Neural progenitor cell (in vitro differentiated cells): ENCODE results near the gene CTTN. TPM values are rescaled to one million over a fixed set of nuclear protein-coding genes. Genes with fewer than 3 reads are reported as not detected.

ENCODE experiments used
- DNase-seq: peaks from one replicate; pipeline ENCODE4 v3.0.0-alpha.2; 2016; ENCODE audit warnings: low spot score
- H2AFZ ChIP-seq: fragments of 200-600 bp; sonication (generic); replicated peaks from 2 replicates; pipeline ENCODE4 v1.6.1; 2016; ENCODE audit warnings: antibody characterized with exemption
- H3F3A ChIP-seq: fragments of 200-600 bp; sonication (generic); 2 replicates; pipeline ENCODE4 v1.6.1; 2016; ENCODE audit warnings: antibody characterized with exemption, low read depth
- H3K27ac ChIP-seq: fragments of 200-600 bp; sonication (generic); 2 replicates; pipeline ENCODE4 v1.5.1; 2016; ENCODE audit warnings: mild to moderate bottlenecking
- H3K27me3 ChIP-seq: fragments of 200-600 bp; sonication (generic); 2 replicates; pipeline ENCODE4 v1.6.1; 2016; ENCODE audit warnings: mild to moderate bottlenecking, moderate library complexity
- H3K36me3 ChIP-seq: fragments of 200-600 bp; sonication (generic); 2 replicates; pipeline ENCODE4 v1.5.1; 2016
- H3K4me1 ChIP-seq: fragments of 200-600 bp; sonication (generic); 2 replicates; pipeline ENCODE4 v1.6.1; 2016; ENCODE audit warnings: mixed run types
- H3K4me2 ChIP-seq: fragments of 200-600 bp; sonication (generic); 2 replicates; pipeline ENCODE4 v1.6.1; 2016
- H3K4me3 ChIP-seq: fragments of 200-600 bp; sonication (generic); 2 replicates; pipeline ENCODE4 v1.5.1; 2016
- H3K79me2 ChIP-seq: fragments of 200-600 bp; sonication (generic); 2 replicates; pipeline ENCODE4 v1.6.1; 2016; ENCODE audit warnings: low read depth
- H3K9ac ChIP-seq: fragments of 200-600 bp; sonication (generic); 2 replicates; pipeline ENCODE4 v1.6.1; 2016
- H3K9me3 ChIP-seq: fragments of 200-600 bp; sonication (generic); 2 replicates; pipeline ENCODE4 v1.5.1; 2016; ENCODE audit warnings: low read depth
- H4K20me1 ChIP-seq: fragments of 200-600 bp; sonication (generic); 2 replicates; pipeline ENCODE4 v1.6.1; 2016; ENCODE audit warnings: low read depth
- H3K27ac Mint-ChIP-seq: 3 replicates; pipeline ENCODE4 v1.8.0; 2021; ENCODE audit warnings: mixed read lengths
- H3K27me3 Mint-ChIP-seq: 2 replicates; pipeline ENCODE4 v1.8.0; 2022; ENCODE audit warnings: low read depth, mild to moderate bottlenecking, inconsistent platforms, moderate library complexity, mixed read lengths; ENCODE audit not compliant: insufficient read depth
- H3K36me3 Mint-ChIP-seq: 3 replicates; pipeline ENCODE4 v1.8.0; 2021; ENCODE audit warnings: mixed read lengths
- H3K4me1 Mint-ChIP-seq: 3 replicates; pipeline ENCODE4 v1.8.0; 2021; ENCODE audit warnings: mixed read lengths
- H3K4me3 Mint-ChIP-seq: 3 replicates; pipeline ENCODE4 v1.8.0; 2021; ENCODE audit warnings: mild to moderate bottlenecking, moderate library complexity, mixed read lengths
- H3K9me3 Mint-ChIP-seq: 3 replicates; pipeline ENCODE4 v1.8.0; 2020; ENCODE audit warnings: mixed read lengths
- EZH2 ChIP-seq: fragments of 200-600 bp; sonication (generic); IDR thresholded peaks from 2 replicates; pipeline ENCODE4 v1.6.1; 2017; ENCODE audit warnings: antibody characterized with exemption, mild to moderate bottlenecking, moderate library complexity
- EZH2phosphoT487 ChIP-seq: fragments of 200-600 bp; sonication (generic); IDR thresholded peaks from 2 replicates; pipeline ENCODE4 v1.6.1; 2017; ENCODE audit warnings: antibody characterized with exemption
- total RNA-seq: library from RNA; depleted of rRNA; stranded (reverse); fragments of >200 nt; gene quantifications from 2 replicates; pipeline ENCODE4 v1.2.3, GENCODE V29; 2015; ENCODE audit warnings: low replicate concordance
- TF ChIP-seq, protein P1 (sequence below): fragments of 200-600 bp; sonication (generic); IDR thresholded peaks from 2 replicates; pipeline ENCODE4 v1.5.1; 2017; ENCODE audit warnings: antibody characterized with exemption, mild to moderate bottlenecking

CTTN gene
- total RNA-seq, 1 donor from 2014 or later: 200 TPM

- H3K4me3 Mint-ChIP-seq: no peak overlapping the region
- no peak overlapping the region for H3K27ac Mint-ChIP-seq
- no peaks in the 10 kb centered on the region for H3K9me3 Mint-ChIP-seq
These were observed 41.9 kb downstream of the CTTN start for GRCh38 chr11:70440206-70440605.

DNA sequence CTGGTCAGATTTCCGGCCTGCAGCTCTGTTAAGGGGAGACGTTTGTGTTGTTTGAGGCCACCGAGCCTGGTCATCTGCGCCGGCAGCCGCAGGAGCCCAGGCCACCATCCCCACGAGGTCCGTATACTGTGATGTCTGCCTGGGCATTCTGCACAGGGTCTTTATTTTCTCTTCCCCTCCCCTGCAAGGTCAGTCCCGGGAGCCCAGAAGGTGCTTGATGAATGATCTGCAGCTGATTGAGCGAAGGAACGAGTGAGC is 45.4 kb downstream of the CTTN start:
- no peak for DNase-seq
- H3K9me3 Mint-ChIP-seq: peaks cover 7% of the 10 kb centered on the region
- Histone ChIP-seq H3K9ac (no peak overlapping the region), H3K79me2 (no peaks in the 10 kb centered on the region), H4K20me1 (no peaks in the 10 kb centered on the region), H3K27me3 (no peaks in the 10 kb centered on the region), H3K27ac (no peak overlapping the region), H3K36me3 (no peaks in the 10 kb centered on the region), H3K9me3 (no peaks in the 10 kb centered on the region), H2AFZ (no peak overlapping the region), H3K4me1 (no peaks in the 10 kb centered on the region), H3K4me3 (no peak overlapping the region), H3F3A (no peaks in the 10 kb centered on the region), H3K4me2 (no peak overlapping the region)
- no peak overlapping the region for H3K27ac Mint-ChIP-seq
- peaks cover 3% of the 10 kb centered on the region for H3K36me3 Mint-ChIP-seq
- peaks cover 10% of the 10 kb centered on the region for H3K4me1 Mint-ChIP-seq
- H3K27me3 Mint-ChIP-seq: peaks cover 6% of the 10 kb centered on the region
- TF ChIP-seq EZH2phosphoT487 (no peak), EZH2 (no peak)
- TF ChIP-seq, protein P1, sequence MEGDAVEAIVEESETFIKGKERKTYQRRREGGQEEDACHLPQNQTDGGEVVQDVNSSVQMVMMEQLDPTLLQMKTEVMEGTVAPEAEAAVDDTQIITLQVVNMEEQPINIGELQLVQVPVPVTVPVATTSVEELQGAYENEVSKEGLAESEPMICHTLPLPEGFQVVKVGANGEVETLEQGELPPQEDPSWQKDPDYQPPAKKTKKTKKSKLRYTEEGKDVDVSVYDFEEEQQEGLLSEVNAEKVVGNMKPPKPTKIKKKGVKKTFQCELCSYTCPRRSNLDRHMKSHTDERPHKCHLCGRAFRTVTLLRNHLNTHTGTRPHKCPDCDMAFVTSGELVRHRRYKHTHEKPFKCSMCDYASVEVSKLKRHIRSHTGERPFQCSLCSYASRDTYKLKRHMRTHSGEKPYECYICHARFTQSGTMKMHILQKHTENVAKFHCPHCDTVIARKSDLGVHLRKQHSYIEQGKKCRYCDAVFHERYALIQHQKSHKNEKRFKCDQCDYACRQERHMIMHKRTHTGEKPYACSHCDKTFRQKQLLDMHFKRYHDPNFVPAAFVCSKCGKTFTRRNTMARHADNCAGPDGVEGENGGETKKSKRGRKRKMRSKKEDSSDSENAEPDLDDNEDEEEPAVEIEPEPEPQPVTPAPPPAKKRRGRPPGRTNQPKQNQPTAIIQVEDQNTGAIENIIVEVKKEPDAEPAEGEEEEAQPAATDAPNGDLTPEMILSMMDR: no peak
- H3K4me3 Mint-ChIP-seq: no peak overlapping the region

More at GRCh38 chr11:70440206-70440605, 41.9 kb downstream of the CTTN start:
- Histone ChIP-seq H3K9ac (no peak overlapping the region), H3F3A (no peaks in the 10 kb centered on the region), H3K79me2 (no peaks in the 10 kb centered on the region), H3K27ac (no peak overlapping the region), H2AFZ (no peak overlapping the region), H3K4me2 (no peak overlapping the region), H4K20me1 (no peaks in the 10 kb centered on the region), H3K4me3 (no peak overlapping the region), H3K27me3 (no peaks in the 10 kb centered on the region), H3K9me3 (no peaks in the 10 kb centered on the region), H3K4me1 (no peaks in the 10 kb centered on the region), H3K36me3 (no peaks in the 10 kb centered on the region)
- no peak for DNase-seq
- no peak for TF ChIP-seq EZH2
- TF ChIP-seq, protein P1: peak; percentile 15
- Mint-ChIP-seq H3K4me1 (peaks cover 10% of the 10 kb centered on the region), H3K27me3 (peaks cover 3% of the 10 kb centered on the region), H3K36me3 (peaks cover 6% of the 10 kb centered on the region)

GRCh38 chr11:70445091-70445490 is 46.8 kb downstream of the CTTN start:
- Mint-ChIP-seq H3K4me1 (peaks cover 10% of the 10 kb centered on the region), H3K27me3 (peaks cover 8% of the 10 kb centered on the region)
- H3K4me1 ChIP-seq: no peaks in the 10 kb centered on the region

More at GRCh38 chr11:70445091-70445490, 46.8 kb downstream of the CTTN start:
- no peaks in the 10 kb centered on the region for H3K79me2 ChIP-seq
- Mint-ChIP-seq H3K4me3 (no peak overlapping the region), H3K36me3 (peaks cover 3% of the 10 kb centered on the region), H3K9me3 (peaks cover 20% of the 10 kb centered on the region), H3K27ac (no peak overlapping the region)
- no peak overlapping the region for H2AFZ ChIP-seq
- TF ChIP-seq EZH2phosphoT487 (no peak), EZH2 (no peak)
- TF ChIP-seq, protein P1: no peak
- no peak for DNase-seq
- no peak overlapping the region for H3K4me3 ChIP-seq
- H3K27ac ChIP-seq: no peak overlapping the region
- H3K27me3 ChIP-seq: no peaks in the 10 kb centered on the region
- H3F3A ChIP-seq: no peaks in the 10 kb centered on the region
- peaks cover 5% of the 10 kb centered on the region for H3K9me3 ChIP-seq
- H3K9ac ChIP-seq: no peak overlapping the region
- no peak overlapping the region for H3K4me2 ChIP-seq
- H4K20me1 ChIP-seq: no peaks in the 10 kb centered on the region
- H3K36me3 ChIP-seq: no peaks in the 10 kb centered on the region
